ENCODE data around the gene B4GALT3.

The B4GALT3 gene

GRCh38 chr1:161188381-161188780 is 11.1 kb upstream of the B4GALT3 start:
- no peak for DNase-seq (ENCODE audit: low read depth in 2 of 2)

- DNase-seq (ENCODE audit: low read depth in 2 of 2) = no peak
Measured at GRCh38 chr1:161187311-161187710, 10.0 kb upstream of the B4GALT3 start.

DNA sequence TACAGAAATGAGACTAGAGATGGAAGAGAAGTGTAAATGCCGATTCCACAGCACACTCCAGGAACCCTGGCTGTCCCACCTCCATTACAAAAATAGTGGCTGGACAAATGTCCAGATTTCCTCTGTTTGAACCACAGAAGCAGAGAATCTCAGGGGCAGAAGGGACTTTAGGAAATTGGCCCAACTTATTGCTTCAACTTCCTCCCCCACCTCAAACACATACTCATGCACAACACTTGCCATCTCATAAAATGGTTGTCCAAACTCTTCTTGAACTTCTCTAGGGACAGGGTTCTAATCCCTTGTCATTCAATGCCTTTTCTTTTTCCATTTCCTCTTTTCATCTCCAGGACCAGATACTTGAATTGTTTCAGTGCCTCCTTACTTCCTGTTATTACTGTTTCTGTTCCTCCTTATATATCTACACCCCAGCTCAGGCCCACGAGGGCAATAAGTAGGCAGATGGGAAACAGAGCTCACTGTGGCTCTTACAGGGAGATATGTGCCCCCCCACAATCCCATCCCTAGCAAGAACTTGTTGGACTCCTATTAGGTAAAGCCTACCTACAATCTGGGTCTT is 8.5 kb upstream of the B4GALT3 start:
- DNase-seq (ENCODE audit: low read depth in 2 of 2) = no peak

DNA sequence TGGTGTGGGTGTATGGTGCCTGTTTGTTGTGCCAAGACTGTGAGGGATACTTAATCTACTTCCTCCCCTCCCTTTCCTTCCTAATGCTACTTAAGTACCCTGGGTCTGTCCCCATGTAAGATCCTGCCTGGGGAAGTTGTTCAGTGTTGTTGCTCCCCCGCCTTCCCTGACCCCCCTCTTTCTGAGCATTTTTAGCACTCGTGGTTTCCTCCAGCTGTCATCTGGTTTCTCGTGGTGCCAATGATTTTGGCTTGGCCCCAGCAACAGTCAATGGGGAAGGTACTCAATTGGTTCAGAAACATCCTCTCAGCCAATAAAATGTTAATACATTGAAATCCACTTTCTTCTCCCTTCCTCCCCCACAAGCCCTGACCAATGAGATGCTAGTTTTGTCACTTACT is 8.0 kb upstream of the B4GALT3 start:
- peak; percentile 51 to 58 for DNase-seq (ENCODE audit: low read depth in 2 of 2)

GRCh38 chr1:161182214-161182613 is 4.9 kb upstream of the B4GALT3 start:
- DNase-seq (ENCODE audit: low read depth in 2 of 2) = no peak

GRCh38 chr1:161180639-161181038 is 3.3 kb upstream of the B4GALT3 start:
- DNase-seq (ENCODE audit: low read depth in 2 of 2) = no peak

DNA sequence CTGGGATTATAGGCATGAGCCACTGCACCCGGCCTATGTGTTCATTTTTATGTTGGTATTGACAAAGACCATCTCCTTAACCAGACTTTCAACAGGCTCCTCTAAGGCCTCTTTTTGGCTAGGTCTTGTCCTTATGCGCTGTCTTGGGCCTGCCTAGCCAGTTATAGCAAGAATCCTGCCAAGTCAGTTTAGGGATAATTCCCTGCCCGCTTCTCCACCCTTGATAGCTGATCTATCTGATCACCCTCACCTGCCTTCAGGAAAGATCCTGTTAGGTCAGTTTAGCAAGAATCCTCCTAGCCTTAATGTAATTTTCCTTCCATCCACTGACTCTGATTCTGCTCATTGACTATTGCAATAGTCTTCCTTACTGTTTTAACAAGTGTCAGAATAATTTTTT is 2.4 kb upstream of the B4GALT3 start:
- no peak for DNase-seq (ENCODE audit: low read depth in 2 of 2)

- DNase-seq (ENCODE audit: low read depth in 2 of 2) = no peak
Measured at GRCh38 chr1:161177936-161178244, 583 bp upstream of the B4GALT3 start.

DNA sequence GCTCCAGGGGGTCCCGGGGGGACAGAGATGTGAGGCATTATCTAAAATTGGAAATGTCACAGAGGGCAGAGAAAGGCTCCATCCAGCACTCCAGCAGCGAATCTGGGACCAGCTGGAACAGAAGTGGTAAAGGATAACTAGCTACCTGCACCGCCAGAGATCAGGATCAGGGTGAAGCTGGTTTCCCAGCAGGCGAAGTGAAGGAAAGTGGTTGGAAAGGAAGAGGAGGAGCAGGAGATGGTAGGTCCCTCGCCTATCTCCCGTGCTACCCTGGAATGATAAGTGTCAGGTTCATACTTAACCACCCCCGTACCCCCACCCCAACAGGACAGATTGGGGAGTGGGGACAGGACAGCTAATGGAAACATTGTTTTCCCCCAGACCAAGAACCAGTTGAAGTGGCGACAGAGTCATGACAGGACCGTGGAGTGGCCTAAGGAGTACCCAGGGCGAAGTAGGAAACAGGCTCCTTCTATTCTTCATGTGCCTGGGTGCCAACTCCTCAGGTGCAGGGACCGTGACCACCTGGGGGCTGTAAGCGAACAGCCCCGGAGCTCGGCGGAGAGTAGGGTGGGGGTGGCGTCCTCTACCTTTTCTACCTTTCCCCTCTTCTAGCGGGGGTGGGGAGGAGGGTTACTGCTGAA is 717 bp downstream of the B4GALT3 start:
- no peak for DNase-seq (ENCODE audit: low read depth in 2 of 2)

- no peak for DNase-seq (ENCODE audit: low read depth in 2 of 2)
Measured at GRCh38 chr1:161175771-161176453, 1.4 kb downstream of the B4GALT3 start.

DNA sequence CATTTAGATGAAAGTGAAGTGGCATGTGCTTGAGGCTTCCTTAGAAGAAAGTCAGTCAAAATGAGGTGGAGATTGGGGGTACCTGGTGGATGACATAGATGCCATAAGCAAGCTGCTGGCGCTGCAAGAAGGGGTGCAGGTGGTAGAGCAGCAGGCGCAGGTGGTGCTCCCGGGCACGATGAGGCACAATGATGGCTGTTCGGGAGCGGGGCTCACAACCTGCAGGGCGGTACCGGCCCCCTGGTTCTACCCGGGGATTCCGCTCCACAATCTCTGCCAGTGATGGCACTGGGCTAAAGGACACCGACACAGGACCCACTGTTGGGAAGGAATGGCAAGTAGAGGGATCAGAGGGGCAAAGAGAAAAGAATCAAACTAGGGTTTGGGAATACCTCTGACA is 2.4 kb downstream of the B4GALT3 start:
- no peak for DNase-seq (ENCODE audit: low read depth in 2 of 2)

GRCh38 chr1:161173711-161174110 is 3.6 kb downstream of the B4GALT3 start:
- DNase-seq (ENCODE audit: low read depth in 2 of 2) = no peak

GRCh38 chr1:161172776-161173376 is 4.4 kb downstream of the B4GALT3 start:
- peak; percentile 90 to 91 for DNase-seq (ENCODE audit: low read depth in 2 of 2)

GRCh38 chr1:161172349-161172748 is 5.0 kb downstream of the B4GALT3 start:
- DNase-seq (ENCODE audit: low read depth in 2 of 2) = no peak

DNA sequence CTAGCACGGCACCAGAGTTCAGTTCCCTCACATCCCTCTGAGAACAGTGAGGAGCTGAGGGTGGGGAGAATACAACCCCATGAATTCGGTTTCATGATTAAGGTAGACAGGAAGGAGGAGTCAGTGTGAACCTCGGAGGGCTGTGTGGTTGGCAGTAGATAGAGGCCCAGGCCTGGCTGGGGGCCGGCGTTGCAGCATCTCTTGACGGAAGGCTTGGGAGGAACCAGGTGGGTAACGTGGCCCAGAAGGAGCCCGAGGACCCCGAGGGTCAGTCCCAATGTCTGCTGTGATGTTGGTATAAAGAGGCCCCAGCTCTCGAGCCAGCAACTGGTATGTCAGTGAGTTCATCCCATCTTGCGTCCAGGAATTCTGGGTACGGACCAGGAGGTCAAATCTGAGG is 5.6 kb downstream of the B4GALT3 start:
- DNase-seq (ENCODE audit: low read depth in 2 of 2) = no peak

GRCh38 chr1:161171191-161171590 is 6.1 kb downstream of the B4GALT3 start:
- no peak for DNase-seq (ENCODE audit: low read depth in 2 of 2)

DNA sequence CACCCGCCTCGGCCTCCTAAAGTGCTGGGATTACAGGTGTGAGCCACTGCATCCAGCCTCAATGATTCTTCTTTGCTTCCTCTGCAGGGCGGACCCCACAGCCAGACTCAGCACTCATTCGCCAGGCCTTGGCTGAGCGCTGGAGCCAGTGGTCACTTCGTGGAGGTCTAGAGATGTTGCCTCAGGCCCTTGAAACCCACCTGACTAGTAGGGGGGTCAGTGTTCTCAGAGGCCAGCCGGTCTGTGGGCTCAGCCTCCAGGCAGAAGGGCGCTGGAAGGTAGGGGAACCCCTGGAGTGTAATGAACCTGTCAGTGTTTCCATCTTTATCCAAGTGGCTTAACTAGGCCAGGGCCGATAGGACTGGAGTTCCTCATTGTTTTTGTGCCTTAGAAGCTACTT is 8.4 kb downstream of the B4GALT3 start:
- DNase-seq (ENCODE audit: low read depth in 2 of 2) = no peak

- DNase-seq (ENCODE audit: low read depth in 2 of 2) = no peak
Measured at GRCh38 chr1:161166669-161167548, 10.4 kb downstream of the B4GALT3 start.

GRCh38 chr1:161165742-161166668 is 11.3 kb downstream of the B4GALT3 start, which contains the start of gene PPOX:
Gene PPOX, plus strand, starts transcription at chr1:161166426. Its CDS starts 422 bp downstream, at chr1:161166848.
- DNase-seq (ENCODE audit: low read depth in 2 of 2) = peak; percentile 91 to 93

DNA sequence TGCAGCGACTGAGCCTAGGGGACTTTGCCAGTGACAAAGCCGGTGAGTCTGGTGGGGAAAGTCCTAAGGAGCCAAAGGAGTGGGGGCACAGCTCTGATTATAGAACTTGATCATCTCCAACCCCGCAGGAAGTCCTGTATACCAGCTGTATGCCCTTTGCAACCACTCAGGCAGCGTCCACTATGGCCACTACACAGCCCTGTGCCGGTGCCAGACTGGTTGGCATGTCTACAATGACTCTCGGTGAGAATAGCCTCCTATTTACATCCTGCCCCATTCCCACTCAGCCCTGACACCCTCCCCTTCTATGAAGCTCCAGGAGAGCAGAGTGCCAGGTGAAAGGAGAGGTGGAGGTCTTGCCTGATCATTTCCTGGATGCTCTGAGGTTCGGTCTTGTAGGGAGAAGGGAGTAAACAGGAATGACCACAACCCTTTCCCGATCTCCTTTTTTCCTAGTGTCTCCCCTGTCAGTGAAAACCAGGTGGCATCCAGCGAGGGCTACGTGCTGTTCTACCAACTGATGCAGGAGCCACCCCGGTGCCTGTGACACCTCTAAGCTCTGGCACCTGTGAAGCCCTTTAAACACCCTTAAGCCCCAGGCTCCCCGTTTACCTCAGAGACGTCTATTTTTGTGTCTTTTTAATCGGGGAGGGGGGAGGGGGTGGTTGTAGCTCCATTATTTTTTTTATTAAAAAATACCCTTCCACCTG is 12.3 kb downstream of the B4GALT3 start:
- DNase-seq (ENCODE audit: low read depth in 2 of 2) = no peak
